ENCODE measurements around the gene FAM168A. TPM values are rescaled to one million over a fixed set of nuclear protein-coding genes. Genes with fewer than 3 reads are reported as not detected.

The FAM168A gene
- total and polyA plus RNA-seq, 9 of the 15 experiments (the other 6 are each of a cell fraction or from before 2014, with no cell fraction given), result 0.44 to 7.2 (median 2.9) TPM

DNA sequence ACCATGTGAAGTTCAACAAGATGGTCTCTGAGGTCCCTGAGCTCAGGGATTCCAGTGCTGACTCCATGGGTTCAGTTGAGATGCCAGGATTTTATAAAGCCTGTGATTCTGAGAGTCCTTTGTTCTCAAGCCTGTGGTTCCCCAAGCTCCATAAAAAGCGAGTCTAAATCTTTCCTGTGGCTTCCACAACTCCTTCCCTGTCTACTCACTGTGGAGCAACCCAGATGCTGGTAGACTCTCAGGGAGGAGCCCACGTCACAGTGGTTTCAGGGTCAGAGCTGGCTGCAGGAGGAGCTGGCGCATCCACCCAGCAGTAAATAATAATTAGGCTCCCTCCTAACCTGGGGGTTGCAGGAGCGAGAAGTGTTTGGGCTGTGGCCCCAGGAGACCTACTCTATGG, 223.8 kb downstream of the FAM168A start:
- in situ Hi-C loops (cut with MboI), result no loop called here
- Histone ChIP-seq H3K4me1 (replicated peaks in 1 of 2; ENCODE audit: control insufficient read depth in 2 of 2, insufficient read depth in 2 of 2, low read length in 2 of 2) (peaks cover 20 to 39% of the 10 kb centered on the region in 2 experiments), H3K4me3 (no peak overlapping the region), H3K79me2 (ENCODE audit: control insufficient read depth, insufficient read depth, low read length) (peaks cover 29% of the 10 kb centered on the region), H2AFZ (ENCODE audit: low read depth, low read length) (no peak overlapping the region), H3K36me3 (ENCODE audit: control insufficient read depth, insufficient read depth, low read length) (no peaks in the 10 kb centered on the region), H3K27me3 (ENCODE audit: control insufficient read depth in 2 of 2, insufficient read depth in 2 of 2, low read length in 2 of 2) (peaks cover 9 to 19% of the 10 kb centered on the region in 2 experiments; a peak in 3 of 5 replicates), H3K4me2 (ENCODE audit: insufficient read depth, low read length) (no peak overlapping the region), H3K9me1 (ENCODE audit: control insufficient read depth, insufficient read depth, low read length) (no peaks in the 10 kb centered on the region), H3K9me3 (replicated peaks; ENCODE audit: control insufficient read depth, insufficient read depth, low read depth, low read length) (no peaks in the 10 kb centered on the region), H4K20me1 (replicated peaks; ENCODE audit: control insufficient read depth, insufficient read depth, low read length) (peaks cover 9% of the 10 kb centered on the region), H3K27ac (ENCODE audit: extremely low read depth, low read depth, low read length) (no peak overlapping the region), H3K9ac (ENCODE audit: insufficient read depth in 1 of 2, low read depth in 2 of 2, low read length in 2 of 2) (no peak overlapping the region)
- no TSS peak for BruUV-seq (replicated peaks)
- CTCF ChIA-PET (ENCODE audit: low intra/inter-chr PET ratio), result interaction anchor here (0.6 kb wide), 1 partner anchor 1090 kb away, joined by 4 read pairs; no protein-coding TSS in a partner anchor
- POLR2A ChIA-PET, result interaction anchor here (0.7 to 1.4 kb wide), 5 partner anchors 9 to 22 kb away, joined by 3 to 6 read pairs (median 4); no protein-coding TSS in a partner anchor
- FAIRE-seq, result no peak
- no peak for DNase-seq (ENCODE audit: extremely low read depth in 1 of 4, low spot score in 3 of 4)
- WGBS (ENCODE audit: insufficient coverage, low coverage, missing lambda C conversion rate), result 53% methylated on average over 4 of the region's 4 CpGs
- TF ChIP-seq ZC3H11A (IDR thresholded peaks at IDR 0.05; ENCODE audit: low read depth, low read length) (no peak), PHF20 (IDR thresholded peaks at IDR 0.05; ENCODE audit: partially characterized antibody) (no peak), TEAD4 (IDR thresholded peaks at IDR 0.05; ENCODE audit: low read length) (no peak), TEAD4 (CRISPR knock-in tag; IDR thresholded peaks at IDR 0.05; ENCODE audit: borderline replicate concordance) (no peak), ELF1 (tag; IDR thresholded peaks at IDR 0.05) (no peak), E2F3 (CRISPR knock-in tag; IDR thresholded peaks at IDR 0.05) (no peak), HDAC2 (IDR thresholded peaks at IDR 0.05) (no peak), FOS (IDR thresholded peaks at IDR 0.05; ENCODE audit: extremely low read depth, insufficient read length) (no peak), GABPA (tag; conservative IDR thresholded peaks at IDR 0.05; ENCODE audit: low read depth) (no peak), MCM3 (IDR thresholded peaks at IDR 0.05) (no peak), KLF6 (CRISPR knock-in tag; IDR thresholded peaks at IDR 0.05; ENCODE audit: borderline replicate concordance) (no peak)
- TF ChIP-seq, protein P1, sequence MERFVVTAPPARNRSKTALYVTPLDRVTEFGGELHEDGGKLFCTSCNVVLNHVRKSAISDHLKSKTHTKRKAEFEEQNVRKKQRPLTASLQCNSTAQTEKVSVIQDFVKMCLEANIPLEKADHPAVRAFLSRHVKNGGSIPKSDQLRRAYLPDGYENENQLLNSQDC (CRISPR knock-in tag; IDR thresholded peaks at IDR 0.05), result no peak
- TF ChIP-seq, protein P2, sequence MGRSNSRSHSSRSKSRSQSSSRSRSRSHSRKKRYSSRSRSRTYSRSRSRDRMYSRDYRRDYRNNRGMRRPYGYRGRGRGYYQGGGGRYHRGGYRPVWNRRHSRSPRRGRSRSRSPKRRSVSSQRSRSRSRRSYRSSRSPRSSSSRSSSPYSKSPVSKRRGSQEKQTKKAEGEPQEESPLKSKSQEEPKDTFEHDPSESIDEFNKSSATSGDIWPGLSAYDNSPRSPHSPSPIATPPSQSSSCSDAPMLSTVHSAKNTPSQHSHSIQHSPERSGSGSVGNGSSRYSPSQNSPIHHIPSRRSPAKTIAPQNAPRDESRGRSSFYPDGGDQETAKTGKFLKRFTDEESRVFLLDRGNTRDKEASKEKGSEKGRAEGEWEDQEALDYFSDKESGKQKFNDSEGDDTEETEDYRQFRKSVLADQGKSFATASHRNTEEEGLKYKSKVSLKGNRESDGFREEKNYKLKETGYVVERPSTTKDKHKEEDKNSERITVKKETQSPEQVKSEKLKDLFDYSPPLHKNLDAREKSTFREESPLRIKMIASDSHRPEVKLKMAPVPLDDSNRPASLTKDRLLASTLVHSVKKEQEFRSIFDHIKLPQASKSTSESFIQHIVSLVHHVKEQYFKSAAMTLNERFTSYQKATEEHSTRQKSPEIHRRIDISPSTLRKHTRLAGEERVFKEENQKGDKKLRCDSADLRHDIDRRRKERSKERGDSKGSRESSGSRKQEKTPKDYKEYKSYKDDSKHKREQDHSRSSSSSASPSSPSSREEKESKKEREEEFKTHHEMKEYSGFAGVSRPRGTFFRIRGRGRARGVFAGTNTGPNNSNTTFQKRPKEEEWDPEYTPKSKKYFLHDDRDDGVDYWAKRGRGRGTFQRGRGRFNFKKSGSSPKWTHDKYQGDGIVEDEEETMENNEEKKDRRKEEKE (IDR thresholded peaks at IDR 0.05; ENCODE audit: borderline replicate concordance in 1 of 2, control insufficient read depth in 1 of 2, low read depth in 2 of 2, low read length in 1 of 2), result no peak
- TF ChIP-seq, protein P3, sequence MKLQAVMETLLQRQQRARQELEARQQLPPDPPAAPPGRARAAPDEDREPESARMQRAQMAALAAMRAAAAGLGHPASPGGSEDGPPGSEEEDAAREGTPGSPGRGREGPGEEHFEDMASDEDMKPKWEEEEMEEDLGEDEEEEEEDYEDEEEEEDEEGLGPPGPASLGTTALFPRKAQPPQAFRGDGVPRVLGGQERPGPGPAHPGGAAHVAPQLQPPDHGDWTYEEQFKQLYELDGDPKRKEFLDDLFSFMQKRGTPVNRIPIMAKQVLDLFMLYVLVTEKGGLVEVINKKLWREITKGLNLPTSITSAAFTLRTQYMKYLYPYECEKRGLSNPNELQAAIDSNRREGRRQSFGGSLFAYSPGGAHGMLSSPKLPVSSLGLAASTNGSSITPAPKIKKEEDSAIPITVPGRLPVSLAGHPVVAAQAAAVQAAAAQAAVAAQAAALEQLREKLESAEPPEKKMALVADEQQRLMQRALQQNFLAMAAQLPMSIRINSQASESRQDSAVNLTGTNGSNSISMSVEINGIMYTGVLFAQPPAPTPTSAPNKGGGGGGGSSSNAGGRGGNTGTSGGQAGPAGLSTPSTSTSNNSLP (IDR thresholded peaks at IDR 0.05; ENCODE audit: borderline replicate concordance, low read depth, low read length), result no peak
- TF ChIP-seq, protein P4, sequence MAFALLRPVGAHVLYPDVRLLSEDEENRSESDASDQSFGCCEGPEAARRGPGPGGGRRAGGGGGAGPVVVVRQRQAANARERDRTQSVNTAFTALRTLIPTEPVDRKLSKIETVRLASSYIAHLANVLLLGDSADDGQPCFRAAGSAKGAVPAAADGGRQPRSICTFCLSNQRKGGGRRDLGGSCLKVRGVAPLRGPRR (CRISPR knock-in tag; IDR thresholded peaks at IDR 0.05), result no peak
- no peak for ATAC-seq
- intact Hi-C loops (cut with micrococcal nuclease), result no loop called here
